Measurements from ENCODE around the gene VTA1. TPM values are rescaled to one million over a fixed set of nuclear protein-coding genes. Genes with fewer than 3 reads are reported as not detected.

VTA1 gene
- total RNA-seq, 1 donor from 2014 or later, result 65.3 TPM

- peaks cover 84% of the 10 kb centered on the region for H3K79me2 ChIP-seq (ENCODE audit: insufficient read depth, low read length)
- H3K4me1 Mint-ChIP-seq (ENCODE audit: low read depth, unreplicated experiment), result peaks cover 9% of the 10 kb centered on the region
- no peak overlapping the region for H2AFZ ChIP-seq (ENCODE audit: low read depth, low read length)
- H3K9me3 ChIP-seq (ENCODE audit: insufficient read depth, low read depth, low read length), result no peaks in the 10 kb centered on the region
- no peak overlapping the region for H3K27ac Mint-ChIP-seq (ENCODE audit: unreplicated experiment)
- no peak overlapping the region for H3K4me2 ChIP-seq (ENCODE audit: low read length)
- H3K9ac ChIP-seq (ENCODE audit: low read length), result no peak overlapping the region
- DNase-seq (ENCODE audit: low read depth) (no peak), FAIRE-seq (no peak)
- peaks cover 30% of the 10 kb centered on the region for H4K20me1 ChIP-seq (ENCODE audit: insufficient read depth, low read length)
- no peaks in the 10 kb centered on the region for H3K27me3 Mint-ChIP-seq (ENCODE audit: low read depth, unreplicated experiment)
- H3K27ac ChIP-seq (ENCODE audit: low read depth, low read length), result no peak overlapping the region
- H3K4me3 Mint-ChIP-seq (ENCODE audit: unreplicated experiment), result no peak overlapping the region
- TF ChIP-seq EZH2 (IDR thresholded peaks at IDR 0.05; ENCODE audit: insufficient read depth, low read length) (no peak), CTCF (IDR thresholded peaks at IDR 0.05; ENCODE audit: insufficient read depth, low read depth, low read length) (no peak)
- no peak overlapping the region for H3K4me3 ChIP-seq (ENCODE audit: insufficient read depth, low read depth, low read length)
- H3K4me1 ChIP-seq (ENCODE audit: insufficient read depth, low read length), result no peaks in the 10 kb centered on the region
- no peaks in the 10 kb centered on the region for H3K9me3 Mint-ChIP-seq (ENCODE audit: unreplicated experiment)
- peaks cover 9% of the 10 kb centered on the region for H3K36me3 Mint-ChIP-seq (ENCODE audit: low read depth, unreplicated experiment)
- H3K27me3 ChIP-seq (ENCODE audit: insufficient read depth, low read length), result no peaks in the 10 kb centered on the region
- H3K36me3 ChIP-seq (ENCODE audit: insufficient read depth, low read length), result peaks cover 2% of the 10 kb centered on the region
These were observed 15.7 kb downstream of the VTA1 start for GRCh38 chr6:142162780-142163179.

GRCh38 chr6:142165227-142165626 lies 18.2 kb downstream of the VTA1 start:
- Histone ChIP-seq H3K4me2 (ENCODE audit: low read length) (no peak overlapping the region), H4K20me1 (ENCODE audit: insufficient read depth, low read length) (peaks cover 26% of the 10 kb centered on the region)
- peak; percentile 62 for FAIRE-seq

More at GRCh38 chr6:142165227-142165626, 18.2 kb downstream of the VTA1 start:
- Histone ChIP-seq H3K27me3 (ENCODE audit: insufficient read depth, low read length) (no peaks in the 10 kb centered on the region), H3K79me2 (ENCODE audit: insufficient read depth, low read length) (peaks cover 62% of the 10 kb centered on the region), H2AFZ (ENCODE audit: low read depth, low read length) (no peak overlapping the region), H3K27ac (ENCODE audit: low read depth, low read length) (no peak overlapping the region), H3K9ac (ENCODE audit: low read length) (no peak overlapping the region), H3K4me1 (ENCODE audit: insufficient read depth, low read length) (no peaks in the 10 kb centered on the region), H3K9me3 (ENCODE audit: insufficient read depth, low read depth, low read length) (no peaks in the 10 kb centered on the region), H3K4me3 (ENCODE audit: insufficient read depth, low read depth, low read length) (no peak overlapping the region), H3K36me3 (ENCODE audit: insufficient read depth, low read length) (peaks cover 8% of the 10 kb centered on the region)
- H3K4me3 Mint-ChIP-seq (ENCODE audit: unreplicated experiment), result no peak overlapping the region
- DNase-seq (ENCODE audit: low read depth), result no peak
- H3K27ac Mint-ChIP-seq (ENCODE audit: unreplicated experiment), result no peak overlapping the region
- H3K36me3 Mint-ChIP-seq (ENCODE audit: low read depth, unreplicated experiment), result peaks cover 4% of the 10 kb centered on the region
- H3K4me1 Mint-ChIP-seq (ENCODE audit: low read depth, unreplicated experiment), result peaks cover 9% of the 10 kb centered on the region
- H3K9me3 Mint-ChIP-seq (ENCODE audit: unreplicated experiment), result no peaks in the 10 kb centered on the region
- H3K27me3 Mint-ChIP-seq (ENCODE audit: low read depth, unreplicated experiment), result no peaks in the 10 kb centered on the region
- TF ChIP-seq EZH2 (IDR thresholded peaks at IDR 0.05; ENCODE audit: insufficient read depth, low read length) (no peak), CTCF (IDR thresholded peaks at IDR 0.05; ENCODE audit: insufficient read depth, low read depth, low read length) (no peak)
